ENCODE data around the gene CSAG1.
"Not testable (repeated sequence)": the region's sequence is repeated elsewhere in the genome, so short reads cannot be mapped to it uniquely, and the experiment has no call there.

The CSAG1 gene

GRCh38 chrX:152735860-152736511, 2.5 kb upstream of the CSAG1 start:
- no peak for DNase-seq (ENCODE audit: low read depth)
- H3K4me3 ChIP-seq (ENCODE audit: low read length), result no peak overlapping the region
- TF ChIP-seq CTCF (IDR thresholded peaks at IDR 0.05; ENCODE audit: insufficient read depth, low read depth, low read length, missing control alignments), result no peak

DNA sequence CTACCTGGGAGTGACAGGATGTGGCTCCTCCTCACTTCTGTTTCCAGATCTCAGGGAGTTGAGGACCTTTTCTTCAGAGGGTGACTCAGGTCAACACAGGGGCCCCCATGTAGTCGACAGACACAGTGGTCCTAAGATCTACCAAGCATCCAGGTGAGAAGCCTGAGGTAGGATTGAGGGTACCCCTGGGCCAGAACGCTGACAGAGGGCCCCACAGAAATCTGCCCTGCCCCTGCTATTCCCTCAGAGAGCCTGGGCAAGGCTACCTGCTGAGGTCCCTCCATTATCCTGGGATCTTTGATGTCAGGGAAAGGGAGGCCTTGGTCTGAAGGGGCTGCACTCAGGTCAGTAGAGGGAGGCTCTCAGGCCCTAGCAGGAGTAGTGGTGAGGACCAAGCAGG, 1.6 kb upstream of the CSAG1 start:
- no peak overlapping the region for H3K4me3 ChIP-seq (ENCODE audit: low read length)
- DNase-seq (ENCODE audit: low read depth), result no peak
- no peak for TF ChIP-seq CTCF (IDR thresholded peaks at IDR 0.05; ENCODE audit: insufficient read depth, low read depth, low read length, missing control alignments)

DNA sequence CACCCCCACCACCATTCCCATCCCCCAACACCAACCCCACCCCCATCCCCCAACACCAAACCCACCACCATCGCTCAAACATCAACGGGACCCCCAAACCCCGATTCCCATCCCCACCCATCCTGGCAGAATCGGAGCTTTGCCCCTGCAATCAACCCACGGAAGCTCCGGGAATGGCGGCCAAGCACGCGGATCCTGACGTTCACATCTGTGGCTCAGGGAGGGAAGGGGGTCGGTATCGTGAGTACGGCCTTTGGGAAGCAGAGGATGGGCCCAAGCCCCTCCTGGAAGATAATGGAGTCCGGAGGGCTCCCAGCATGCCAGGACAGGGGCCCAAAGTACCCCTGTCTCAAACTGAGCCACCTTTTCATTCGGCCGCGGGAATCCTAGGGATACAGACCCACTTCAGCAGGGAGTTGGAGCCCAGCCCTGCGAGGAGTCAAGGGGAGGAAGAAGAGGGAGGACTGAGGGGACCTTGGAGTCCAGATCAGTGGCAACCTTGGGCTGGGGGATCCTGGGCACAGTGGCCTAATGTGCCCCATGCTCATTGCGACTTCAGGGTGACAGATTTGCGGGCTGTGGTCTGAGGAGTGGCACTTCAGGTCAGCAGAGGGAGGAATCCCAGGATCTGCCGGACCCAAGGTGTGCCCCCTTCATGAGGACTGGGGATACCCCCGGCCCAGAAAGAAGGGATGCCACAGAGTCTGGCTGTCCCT, 780 bp upstream of the CSAG1 start:
- DNase-seq (ENCODE audit: low read depth); H3K4me3 ChIP-seq (ENCODE audit: low read length): not testable (repeated sequence)

GRCh38 chrX:152725409-152725808, 8.1 kb downstream of the CSAG1 start:
- no peak overlapping the region for H3K4me3 ChIP-seq (ENCODE audit: low read length)
- no peak for DNase-seq (ENCODE audit: low read depth)
- TF ChIP-seq CTCF (IDR thresholded peaks at IDR 0.05; ENCODE audit: insufficient read depth, low read depth, low read length, missing control alignments), result no peak

GRCh38 chrX:152713815-152714787, 19.4 kb downstream of the CSAG1 start, which contains the start of gene MAGEA2B:
Gene MAGEA2B (plus strand): TSS chrX:152714628. CDS start chrX:152717107, 2,479 bp downstream.
- DNase-seq (ENCODE audit: low read depth); H3K4me3 ChIP-seq (ENCODE audit: low read length): not testable (repeated sequence)

DNA sequence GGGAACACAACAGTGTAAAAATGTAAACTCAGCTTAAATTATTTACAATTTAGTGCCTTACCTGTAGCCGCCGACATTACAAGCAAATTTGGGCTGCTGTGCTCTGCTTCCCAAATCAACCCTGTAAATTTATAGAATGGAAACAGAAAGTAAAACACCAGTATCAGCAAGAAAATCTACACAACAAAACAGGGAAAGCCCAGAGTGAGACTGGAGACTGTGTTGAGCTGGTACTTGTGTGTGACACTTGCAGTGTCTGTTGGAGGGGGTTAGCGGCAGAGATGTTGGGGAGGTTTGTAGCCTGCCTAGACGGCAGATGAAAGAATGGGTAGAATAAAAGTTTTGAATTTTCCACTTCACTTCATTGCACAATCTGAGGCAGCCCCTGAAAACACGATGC, 20.3 kb downstream of the CSAG1 start:
- H3K4me3 ChIP-seq (ENCODE audit: low read length); DNase-seq (ENCODE audit: low read depth): not testable (repeated sequence)

DNA sequence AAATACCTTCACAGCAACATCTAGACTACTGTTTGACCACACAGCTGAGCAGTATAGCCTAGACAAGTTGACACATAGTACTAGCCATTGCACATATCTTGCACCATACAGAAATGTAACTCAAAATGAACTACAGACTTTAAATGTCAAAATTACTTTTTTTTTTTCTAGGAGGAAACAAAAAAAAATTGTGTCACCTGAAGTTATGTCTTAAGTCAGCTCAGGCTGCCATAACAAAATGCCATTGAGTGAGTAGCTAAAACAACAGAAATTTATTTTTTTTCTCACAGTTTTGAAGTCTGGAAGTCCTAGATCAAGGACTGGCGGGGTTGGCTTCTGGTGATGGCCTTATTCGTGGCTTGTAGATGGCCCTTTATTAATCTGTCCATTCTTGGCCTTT, 24.3 kb downstream of the CSAG1 start, which contains the start of gene CSAG2:
Gene CSAG2 (minus strand): TSS at position 101 of the 400 bp plus-strand sequence. CDS start 161 bp downstream, outside the sequence.
- not testable (repeated sequence) for H3K4me3 ChIP-seq (ENCODE audit: low read length); DNase-seq (ENCODE audit: low read depth)

DNA sequence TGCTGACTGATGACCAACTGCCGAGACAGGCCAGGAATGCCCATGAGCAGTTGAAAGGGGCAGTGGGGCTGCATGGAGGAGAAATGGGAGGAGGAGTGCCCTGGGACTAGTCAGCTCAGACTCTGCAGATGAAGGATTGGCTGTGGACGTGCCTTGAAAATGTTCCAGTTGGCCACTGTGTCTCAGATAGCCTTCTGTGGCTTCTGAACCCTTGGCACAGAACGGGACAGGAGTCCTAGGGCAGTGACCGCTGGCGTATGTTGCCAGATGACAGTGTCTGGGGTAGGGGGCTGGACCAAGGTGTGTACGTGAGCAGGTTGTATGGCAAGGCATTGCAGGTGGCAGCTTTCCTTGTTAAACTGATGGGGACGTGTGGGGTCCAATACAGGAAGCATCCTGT, 27.0 kb downstream of the CSAG1 start:
- DNase-seq (ENCODE audit: low read depth); H3K4me3 ChIP-seq (ENCODE audit: low read length): not testable (repeated sequence)

GRCh38 chrX:152700390-152700789, 33.1 kb downstream of the CSAG1 start:
- not testable (repeated sequence) for DNase-seq (ENCODE audit: low read depth); H3K4me3 ChIP-seq (ENCODE audit: low read length)

DNA sequence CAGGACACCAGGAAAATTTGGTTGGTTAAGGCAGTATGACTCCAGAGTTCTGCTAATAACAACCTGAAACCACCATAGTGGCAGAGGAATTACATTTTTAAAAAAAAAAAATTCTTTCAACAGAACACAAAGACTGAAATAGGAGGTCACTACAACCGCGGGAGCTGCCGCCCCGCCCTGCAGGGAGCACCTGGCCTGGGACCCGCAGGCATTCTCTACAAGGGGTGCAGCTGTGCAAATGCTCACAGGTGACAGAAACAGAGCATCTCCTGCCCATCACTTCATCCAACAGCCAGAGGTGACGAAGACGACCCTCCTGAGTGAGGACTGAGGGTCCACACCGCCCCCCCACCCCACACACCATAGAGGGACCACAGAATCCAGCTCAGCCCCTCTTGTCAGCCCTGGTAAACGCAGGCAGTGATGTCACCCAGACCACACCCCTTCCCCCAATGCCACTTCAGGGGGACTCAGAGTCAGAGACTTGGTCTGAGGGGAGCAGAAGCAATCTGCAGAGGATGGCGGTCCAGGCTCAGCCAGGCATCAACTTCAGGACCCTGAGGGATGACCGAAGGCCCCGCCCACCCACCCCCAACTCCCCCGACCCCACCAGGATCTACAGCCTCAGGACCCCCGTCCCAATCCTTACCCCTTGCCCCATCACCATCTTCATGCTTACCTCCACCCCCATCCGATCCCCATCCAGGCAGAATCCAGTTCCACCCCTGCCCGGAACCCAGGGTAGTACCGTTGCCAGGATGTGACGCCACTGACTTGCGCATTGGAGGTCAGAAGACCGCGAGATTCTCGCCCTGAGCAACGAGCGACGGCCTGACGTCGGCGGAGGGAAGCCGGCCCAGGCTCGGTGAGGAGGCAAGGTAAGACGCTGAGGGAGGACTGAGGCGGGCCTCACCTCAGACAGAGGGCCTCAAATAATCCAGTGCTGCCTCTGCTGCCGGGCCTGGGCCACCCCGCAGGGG, 35.3 kb downstream of the CSAG1 start, which contains the start of gene MAGEA3:
Gene MAGEA3 (plus strand): TSS at position 843 of the 980 bp plus-strand sequence. CDS start 2,039 bp downstream, outside the sequence.
- not testable (repeated sequence) for DNase-seq (ENCODE audit: low read depth); H3K4me3 ChIP-seq (ENCODE audit: low read length)

GRCh38 chrX:152681012-152681411, 52.5 kb downstream of the CSAG1 start:
- DNase-seq (ENCODE audit: low read depth); H3K4me3 ChIP-seq (ENCODE audit: low read length): not testable (repeated sequence)

Measured in epithelial cell of esophagus (primary cell).